ENCODE data around the gene NSD1.
"Not testable (repeated sequence)": the region's sequence is repeated elsewhere in the genome, so short reads cannot be mapped to it uniquely, and the experiment has no call there.

NSD1 gene

DNA sequence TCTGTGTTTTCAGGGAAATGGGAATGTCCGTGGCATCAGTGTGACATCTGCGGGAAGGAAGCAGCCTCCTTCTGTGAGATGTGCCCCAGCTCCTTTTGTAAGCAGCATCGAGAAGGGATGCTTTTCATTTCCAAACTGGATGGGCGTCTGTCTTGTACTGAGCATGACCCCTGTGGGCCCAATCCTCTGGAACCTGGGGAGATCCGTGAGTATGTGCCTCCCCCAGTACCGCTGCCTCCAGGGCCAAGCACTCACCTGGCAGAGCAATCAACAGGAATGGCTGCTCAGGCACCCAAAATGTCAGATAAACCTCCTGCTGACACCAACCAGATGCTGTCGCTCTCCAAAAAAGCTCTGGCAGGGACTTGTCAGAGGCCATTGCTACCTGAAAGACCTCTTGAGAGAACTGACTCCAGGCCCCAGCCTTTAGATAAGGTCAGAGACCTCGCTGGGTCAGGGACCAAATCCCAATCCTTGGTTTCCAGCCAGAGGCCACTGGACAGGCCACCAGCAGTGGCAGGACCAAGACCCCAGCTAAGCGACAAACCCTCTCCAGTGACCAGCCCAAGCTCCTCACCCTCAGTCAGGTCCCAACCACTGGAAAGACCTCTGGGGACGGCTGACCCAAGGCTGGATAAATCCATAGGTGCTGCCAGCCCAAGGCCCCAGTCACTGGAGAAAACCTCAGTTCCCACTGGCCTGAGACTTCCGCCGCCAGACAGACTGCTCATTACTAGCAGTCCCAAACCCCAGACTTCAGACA lies 160.4 kb downstream of the NSD1 start:
- FAIRE-seq = no peak

DNA sequence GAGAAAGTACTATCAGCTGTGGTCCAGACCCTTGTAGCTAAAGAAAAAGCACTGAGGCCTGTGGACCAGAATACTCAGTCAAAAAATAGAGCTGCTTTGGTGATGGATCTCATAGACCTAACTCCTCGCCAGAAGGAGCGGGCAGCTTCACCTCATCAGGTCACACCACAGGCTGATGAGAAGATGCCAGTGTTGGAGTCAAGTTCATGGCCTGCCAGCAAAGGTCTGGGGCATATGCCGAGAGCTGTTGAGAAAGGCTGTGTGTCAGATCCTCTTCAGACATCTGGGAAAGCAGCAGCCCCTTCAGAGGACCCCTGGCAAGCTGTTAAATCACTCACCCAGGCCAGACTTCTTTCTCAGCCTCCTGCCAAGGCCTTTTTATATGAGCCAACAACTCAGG lies 161.1 kb downstream of the NSD1 start:
- no peak for FAIRE-seq

DNA sequence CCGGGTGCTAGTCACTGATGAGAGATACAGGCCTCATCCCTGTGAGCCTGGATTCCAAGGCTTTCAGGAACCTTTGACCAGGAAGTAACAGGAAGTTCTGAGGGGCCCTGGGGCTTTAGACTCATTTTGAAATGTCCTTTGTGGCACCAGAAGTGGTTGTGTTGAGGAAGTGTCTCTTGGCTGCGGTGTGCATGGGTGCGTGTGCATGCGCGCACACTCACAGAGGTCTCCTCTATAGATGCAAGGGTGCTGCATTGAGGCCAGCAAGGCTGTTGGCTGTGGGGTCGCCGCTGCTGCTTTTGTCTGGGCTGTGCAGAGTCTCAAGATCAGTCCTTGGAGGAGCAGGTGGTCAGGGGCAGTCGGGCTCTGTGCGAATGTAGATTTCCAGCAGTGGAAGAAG lies 162.4 kb downstream of the NSD1 start:
- no peak for FAIRE-seq

DNA sequence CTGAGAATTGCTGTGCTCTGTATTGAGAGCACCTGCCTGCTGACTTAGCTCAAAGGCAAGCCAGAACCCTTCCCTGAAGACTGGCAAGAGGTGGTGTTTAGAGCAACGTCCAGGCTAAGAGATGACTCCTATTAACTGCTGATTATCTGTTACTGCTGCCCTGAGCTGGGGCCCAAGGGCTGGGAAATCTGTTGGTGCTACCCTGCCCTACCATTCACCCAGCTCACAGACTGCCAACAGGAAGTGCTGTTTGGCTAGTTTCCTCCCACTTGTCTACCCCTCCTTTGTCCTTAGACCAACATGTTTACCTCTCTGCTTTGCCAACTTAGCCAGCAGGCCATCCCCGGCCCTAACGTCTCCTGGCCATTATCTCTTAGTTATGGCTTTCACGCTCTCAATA lies 163.0 kb downstream of the NSD1 start:
- no peak for FAIRE-seq

DNA sequence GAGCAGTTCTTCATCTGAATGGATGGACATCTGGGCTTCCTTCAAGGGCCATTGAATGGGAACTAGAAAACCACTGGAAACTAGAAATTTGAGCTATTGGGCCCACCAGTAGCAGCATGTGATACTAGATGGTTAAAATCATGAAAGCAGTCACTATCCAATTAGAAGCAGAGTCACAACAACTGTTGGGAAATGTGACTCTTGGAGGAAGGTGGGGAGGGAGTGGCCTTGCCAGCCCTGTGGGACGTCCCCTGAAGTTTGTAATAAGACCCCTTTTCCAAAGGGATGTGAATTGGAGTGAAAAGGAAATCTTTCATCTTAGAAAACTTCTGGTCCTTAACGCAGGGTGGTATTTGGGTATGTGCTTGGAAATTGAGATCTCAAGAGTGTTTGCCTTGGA lies 164.3 kb downstream of the NSD1 start:
- FAIRE-seq = no peak

DNA sequence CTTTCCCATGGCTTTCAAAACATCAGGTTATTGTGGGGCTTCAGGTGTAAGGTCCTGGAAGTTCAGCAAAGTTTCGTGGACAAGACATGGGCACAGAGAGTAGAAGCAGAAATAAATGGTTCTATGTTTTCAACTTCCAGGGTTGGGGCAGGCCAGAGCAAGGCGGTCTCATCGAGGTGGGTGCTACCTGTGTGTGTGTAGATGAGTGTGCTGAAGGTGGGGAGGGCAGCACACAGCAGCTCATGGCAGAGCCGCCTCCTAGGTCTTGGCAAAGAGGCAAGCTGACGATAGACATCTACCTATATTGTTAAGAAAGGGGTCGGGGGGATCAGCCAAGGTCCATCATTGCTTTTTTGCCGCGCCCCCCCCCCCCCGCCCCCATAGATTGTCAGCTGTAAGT lies 166.1 kb downstream of the NSD1 start:
- FAIRE-seq = no peak

DNA sequence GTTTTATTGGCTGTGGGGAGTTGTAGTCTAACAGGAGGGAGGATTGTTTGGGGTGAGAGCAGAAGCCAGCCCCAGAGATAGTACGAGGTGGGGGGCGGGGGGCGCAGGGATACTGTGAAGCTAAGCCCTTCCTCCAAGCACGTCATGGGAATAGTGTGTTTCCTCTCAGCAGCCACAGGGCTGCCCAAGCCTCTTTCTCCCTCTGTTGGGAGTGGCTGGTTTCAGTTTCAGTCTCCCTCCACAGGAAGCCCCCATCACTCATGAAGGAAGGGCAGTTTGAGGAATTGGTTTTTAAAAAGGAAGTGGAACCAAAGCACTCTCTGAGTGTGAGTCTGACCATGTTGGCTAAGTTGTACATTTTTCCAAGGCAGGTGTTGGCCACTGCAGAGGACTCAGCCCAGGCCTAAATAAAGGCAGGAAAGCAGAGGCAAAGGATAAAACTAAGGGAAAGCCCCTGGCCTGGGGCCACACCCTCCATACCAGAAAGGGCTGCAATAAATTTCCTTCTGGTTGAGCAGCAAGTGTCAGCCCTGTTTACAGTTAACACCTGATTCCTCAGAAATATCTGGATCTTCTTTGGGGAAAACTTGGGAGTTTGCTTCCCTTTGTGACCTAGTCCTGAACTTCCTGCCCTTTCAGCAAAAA lies 166.8 kb downstream of the NSD1 start:
- no peak for FAIRE-seq

DNA sequence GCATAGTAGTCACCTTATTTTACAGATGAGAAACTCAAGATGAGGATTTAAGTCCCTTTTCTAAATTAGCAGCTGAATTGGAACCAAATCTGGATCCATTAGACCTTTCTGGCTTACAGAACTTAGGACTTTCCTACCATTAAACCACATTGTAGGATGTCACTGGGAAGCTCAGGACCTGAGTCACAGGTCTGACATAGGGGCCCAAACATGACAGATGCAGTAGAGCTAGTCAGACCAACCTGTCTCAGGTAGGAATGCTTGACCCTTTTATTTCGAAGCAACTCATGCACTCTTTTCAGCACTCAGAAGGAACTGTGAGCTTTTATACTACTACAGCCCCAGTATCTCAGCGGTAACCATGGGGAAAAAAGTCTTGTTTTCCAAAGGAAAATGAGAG lies 167.4 kb downstream of the NSD1 start:
- no peak for FAIRE-seq

DNA sequence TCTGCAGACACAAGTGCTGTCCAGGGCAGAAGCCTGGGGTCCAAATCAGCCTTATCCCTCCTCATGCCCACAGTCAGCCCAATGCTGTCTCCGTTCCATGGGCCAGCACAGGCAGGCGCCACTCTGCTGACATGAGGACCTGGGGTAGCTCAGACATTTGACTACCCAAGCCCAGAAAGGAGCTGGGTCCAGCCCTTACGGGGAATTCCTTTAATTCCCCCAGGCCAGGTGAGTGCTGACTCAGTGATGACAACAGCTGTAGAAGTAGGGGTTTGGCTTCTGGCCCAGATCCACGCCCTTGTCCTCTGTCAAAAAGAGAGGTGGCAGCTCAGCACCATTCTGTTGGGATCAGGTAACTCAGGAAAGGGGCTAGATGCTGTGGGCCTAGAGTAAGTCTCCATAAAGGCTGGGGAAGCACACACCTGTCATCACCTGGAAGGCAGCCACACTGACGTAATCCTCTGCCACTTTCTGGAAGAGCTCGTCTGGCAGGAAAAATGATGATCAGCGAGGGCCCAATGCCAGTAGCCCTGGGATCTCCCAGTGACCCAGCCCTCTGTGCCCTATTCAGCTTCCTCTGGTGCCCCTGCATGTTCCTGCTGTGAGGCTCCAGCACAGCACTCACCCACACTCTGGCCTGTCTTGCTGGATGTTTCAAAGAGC lies 168.1 kb downstream of the NSD1 start:
- no peak for FAIRE-seq

DNA sequence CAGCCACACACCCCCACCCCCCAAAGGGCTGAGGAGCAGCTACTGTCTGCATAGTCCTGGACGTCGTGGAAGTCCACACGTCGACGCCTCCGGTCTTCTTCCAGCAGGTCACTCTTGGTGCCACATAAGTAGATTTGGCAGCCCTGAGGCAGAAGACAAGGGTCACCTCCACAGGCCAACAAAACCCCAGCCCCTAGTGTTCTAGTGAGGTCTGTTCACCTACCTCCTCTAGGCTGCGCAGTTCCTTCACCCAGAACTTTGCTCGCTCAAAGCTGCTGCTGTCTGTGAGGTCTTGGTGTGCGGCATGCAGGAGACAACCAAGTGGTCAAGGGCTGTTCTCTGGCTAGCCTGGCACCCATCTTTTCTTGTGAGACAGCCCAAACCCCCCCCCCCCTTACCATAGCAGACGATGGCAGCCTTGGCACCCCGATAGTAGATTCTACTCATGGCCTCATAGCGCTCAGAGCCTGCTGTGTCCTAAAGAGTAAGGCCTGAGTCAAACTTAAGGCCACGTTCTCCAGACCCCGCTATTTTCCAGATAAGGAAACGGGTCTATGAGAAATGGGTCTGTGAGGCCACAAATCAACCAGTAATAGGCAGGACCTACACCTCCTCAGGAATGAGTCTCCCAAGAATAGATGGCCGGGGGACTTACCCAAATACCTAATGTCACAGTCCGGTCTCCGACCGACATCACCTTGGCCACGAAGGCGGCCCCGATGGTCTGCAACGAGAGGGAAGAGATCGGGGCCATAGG lies 169.0 kb downstream of the NSD1 start:
- FAIRE-seq = no peak

DNA sequence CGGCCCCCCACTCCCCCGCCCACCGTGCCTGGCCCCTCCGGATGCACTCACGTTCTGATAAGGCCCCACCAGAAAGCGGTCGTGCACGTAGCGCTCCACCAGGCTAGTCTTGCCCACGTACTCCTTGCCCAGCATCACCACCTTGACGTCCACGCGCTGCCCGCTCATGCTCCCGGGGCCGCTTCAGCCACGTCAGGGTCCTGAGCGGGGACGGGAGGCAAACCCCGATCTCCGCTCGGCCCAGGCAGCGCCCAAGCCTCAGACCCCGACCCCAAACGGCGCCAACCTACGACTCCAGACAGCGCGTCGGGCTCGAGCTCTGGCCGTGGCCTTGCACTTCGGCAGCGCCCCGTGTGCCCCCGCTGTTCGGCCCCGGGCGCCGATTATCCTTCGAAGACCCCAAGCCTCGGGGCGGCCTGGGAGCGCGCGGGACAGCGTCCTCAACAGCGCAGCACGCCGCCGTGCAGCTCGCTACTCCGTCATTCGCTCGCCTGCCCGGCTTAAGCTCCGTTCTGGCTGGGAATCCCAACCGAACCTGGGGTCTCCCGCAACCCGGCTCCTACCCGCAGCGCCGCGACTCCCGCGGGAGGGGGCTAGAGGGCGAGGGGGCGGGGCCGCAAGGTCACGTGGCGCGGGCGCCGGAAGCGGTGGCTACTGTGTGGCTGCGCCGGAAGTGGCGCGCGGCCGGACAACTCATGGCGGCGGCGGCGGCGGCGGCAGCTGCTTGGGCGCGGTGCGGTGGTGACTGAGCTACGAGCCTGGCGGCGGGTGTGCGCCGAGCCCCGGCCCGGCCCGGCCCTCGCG lies 169.8 kb downstream of the NSD1 start, which contains the start of the genes PRELID1 and RAB24:
PRELID1 (plus strand) TSS at position 679 of the 804 bp plus-strand sequence. CDS start 187 bp downstream, outside the sequence.
RAB24 (minus strand) TSS at position 599 of the 804 bp plus-strand sequence; CDS start at position 168, 431 bp downstream.
- no peak for FAIRE-seq

DNA sequence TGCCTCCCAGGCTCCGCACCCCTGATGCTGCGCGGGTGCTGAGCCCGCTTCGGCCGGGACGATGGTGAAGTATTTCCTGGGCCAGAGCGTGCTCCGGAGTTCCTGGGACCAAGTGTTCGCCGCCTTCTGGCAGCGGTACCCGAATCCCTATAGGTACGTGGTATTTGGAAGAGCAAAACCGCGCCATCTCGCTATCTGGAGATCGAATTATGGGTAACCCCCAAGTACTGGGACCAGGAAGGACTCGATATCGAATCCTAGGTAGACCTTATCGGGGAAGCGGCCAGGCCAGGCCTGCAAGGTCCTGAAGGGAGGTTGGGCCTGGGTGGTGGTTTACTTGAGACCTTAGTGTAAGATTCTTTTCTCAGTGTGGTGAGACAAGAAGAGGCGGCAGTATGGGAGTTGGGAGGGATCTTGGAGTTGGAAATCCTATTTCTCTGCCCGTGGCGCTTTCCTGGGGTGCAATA lies 170.4 kb downstream of the NSD1 start:
- FAIRE-seq = no peak

DNA sequence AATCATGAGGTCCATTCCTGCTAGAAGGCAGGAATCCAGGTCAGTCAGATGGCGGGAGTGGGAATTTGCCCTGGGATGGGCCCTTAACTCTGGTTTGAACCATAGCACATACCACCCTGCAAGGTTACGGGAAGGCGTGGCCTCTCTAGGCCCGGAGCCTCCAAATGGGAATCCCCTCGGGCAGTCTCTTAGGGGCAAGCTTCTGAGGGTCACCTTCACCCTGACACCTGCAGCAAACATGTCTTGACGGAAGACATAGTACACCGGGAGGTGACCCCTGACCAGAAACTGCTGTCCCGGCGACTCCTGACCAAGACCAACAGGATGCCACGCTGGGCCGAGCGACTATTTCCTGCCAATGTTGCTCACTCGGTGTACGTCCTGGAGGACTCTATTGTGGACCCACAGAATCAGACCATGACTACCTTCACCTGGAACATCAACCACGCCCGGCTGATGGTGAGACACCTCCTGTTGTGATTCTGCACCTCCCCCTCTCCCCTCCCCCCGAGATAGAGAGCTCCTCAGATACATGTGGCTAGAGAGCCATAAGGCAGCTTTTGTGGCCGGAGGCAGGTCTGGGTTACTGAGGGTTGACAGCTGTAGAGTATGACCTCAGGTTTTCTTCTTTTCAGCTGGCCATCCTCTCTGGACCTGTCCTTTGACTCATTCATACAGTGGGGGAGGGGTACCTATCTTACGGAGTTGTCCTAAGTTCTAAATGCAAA lies 171.0 kb downstream of the NSD1 start:
- FAIRE-seq = no peak

DNA sequence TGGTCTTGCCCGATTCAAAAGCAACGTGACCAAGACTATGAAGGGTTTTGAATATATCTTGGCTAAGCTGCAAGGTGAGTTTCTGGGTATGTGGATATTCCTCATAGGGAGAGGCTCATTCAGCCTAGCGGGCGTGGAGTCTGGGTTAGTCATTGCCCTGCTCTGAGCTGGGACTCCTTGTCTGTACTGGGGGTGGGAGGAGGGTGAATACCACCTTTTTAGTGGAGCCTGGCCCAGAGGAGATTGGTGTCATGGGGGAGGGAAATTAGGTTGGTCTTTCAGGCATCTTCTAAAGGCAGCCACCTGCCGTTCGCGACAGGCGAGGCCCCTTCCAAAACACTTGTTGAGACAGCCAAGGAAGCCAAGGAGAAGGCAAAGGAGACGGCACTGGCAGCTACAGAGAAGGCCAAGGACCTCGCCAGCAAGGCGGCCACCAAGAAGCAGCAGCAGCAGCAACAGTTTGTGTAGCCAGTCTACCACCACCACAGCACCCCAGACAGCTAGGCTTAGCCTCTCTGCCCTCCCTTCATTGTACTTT lies 172.6 kb downstream of the NSD1 start:
- not testable (repeated sequence) for FAIRE-seq

DNA sequence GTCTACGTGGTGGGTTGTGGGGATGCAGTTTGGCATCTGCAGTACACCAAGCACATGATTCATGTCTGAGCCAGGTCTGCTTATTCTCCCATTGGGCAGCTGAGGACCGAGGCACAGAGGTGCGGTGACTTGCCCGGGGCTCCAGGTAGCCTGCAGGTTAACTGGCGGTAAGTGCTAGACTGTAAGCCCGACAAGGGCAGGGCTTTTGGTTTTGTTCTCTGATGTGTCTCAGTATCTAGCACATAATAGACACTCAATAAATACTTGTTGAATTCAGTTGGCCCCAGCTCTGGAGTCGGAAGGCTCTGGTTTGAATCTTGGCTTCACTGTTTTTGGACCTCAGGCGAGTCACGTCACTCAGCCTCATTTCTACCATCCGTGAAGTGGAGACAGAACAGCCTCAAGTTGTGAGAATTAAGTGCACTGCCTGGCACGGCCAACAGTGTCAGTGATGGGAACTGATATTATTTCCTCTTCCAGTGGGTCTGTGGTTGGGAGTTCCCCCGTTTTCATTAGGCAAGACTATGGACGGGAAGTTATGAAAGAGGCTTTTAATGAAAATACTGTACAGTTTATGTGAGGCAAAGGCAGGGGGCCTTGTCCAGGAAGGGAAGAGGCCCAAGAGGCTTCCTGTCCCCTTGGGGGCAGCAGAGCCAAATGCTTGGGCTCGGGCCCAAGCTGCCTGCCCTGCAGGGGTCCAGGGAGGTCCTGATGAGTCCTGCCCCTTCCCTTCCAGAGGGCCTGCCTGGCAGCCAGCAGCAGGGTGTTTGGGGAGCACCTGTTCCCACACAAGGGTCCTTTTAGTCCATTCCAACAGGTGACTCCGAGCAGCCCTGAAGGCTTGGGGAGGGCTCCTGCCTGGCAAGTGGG lies 173.3 kb downstream of the NSD1 start:
- no peak for FAIRE-seq

DNA sequence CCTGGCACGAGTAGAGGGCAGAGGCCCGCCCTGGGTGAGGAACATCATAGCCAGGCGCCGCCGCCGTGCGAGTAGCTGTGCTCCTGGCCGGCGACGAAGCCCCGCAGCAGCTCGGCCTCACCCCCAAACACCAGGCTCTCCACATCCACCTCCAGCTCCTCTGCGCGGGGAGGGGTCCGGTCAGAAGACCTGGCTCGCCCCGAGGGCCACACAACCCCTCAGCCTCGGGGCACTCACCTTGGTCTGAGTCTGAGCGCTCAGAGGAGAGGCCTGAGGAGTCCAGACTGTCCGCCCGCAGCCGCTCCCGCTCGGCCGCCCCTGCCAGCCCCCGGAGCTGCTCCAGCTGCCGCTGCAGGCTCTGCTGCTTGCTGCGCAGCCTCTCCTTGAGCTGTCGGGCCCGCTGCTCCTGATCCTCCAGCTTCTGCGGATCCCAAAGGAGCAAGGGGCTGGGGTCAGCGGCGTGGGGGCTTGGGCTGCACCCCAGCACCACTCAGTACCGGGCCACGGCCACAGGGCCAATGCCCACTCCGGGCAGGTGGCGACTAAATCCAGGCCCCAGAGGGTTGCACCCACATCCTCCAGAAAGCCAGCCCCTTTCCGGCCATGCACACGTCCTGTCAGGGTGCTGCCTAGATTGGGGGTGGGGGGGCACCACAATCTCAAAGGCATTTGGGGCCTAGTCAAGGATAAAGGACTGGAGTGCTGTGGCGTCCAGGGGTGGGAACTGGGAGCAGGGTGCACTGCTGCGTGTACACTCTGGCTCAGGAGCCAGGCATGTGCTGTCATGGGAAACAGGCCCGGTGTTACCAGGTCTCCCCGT lies 174.2 kb downstream of the NSD1 start:
- FAIRE-seq = no peak

DNA sequence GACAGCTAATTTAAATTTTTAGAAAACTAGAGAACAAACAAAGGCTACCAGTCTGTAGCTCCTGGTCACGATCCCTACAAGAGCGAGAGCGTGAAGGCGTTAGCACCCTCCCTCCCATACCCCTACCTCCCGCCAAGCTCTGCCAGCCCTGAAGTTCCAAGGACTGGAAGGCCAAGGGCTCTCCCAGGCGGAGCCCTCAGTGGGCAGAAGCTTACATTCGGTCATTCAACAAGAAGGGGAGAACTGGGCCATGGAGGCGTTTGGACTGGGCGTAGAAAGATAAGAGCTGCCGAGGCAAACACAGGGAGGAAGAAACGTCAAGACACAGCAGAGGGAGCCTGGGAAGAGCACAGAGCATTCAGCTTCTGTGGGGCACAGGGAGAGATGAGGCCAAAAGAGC lies 175.2 kb downstream of the NSD1 start:
- FAIRE-seq = no peak

DNA sequence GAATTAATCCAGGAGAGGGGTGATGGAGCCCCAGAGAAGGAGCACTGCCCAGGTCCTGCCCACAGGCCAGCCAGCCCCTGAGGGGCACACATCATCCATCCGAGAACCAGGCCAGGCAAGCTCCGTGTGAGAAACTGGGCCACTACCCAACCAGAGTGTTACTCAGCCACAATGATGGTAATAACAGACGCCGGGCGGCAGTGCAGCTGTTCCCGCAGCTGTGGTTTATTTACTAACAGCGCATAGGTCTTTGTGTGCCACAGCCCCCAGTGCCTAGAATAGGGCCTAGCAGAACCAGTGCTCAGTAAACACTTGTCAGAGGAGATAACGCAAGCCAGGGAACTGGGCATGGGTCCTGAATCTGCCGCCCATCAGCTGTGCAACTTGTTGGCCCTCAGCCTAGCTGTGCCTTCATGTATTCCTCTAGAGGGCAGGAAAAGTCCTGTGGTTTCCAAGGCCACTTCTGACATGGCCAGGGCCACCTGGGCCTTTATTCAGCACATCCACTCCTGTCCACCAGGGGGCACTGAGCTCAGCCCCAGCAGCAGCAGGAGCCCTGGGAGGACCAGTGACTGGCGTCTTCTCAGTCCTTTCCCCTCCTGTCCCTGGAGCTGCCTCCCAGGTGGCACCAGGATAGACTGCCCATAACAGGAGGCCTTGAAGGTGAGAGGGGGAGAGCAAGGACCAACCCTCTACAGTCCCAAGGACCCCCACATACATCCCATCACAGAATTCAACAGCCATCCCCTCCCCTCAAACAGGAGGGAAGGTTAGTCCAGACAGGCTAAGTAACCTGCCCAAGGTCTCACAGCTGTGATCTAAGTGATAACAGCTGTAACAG lies 176.0 kb downstream of the NSD1 start:
- no peak for FAIRE-seq
